PC-9 (cell line): Measurements from ENCODE around the gene NFIX. TPM values are rescaled to one million over a fixed set of nuclear protein-coding genes. Genes with fewer than 3 reads are reported as not detected.
A peak's percentile ranks its signal among the peaks of the same experiment; 100 is the strongest.

Source experiments
- BruUV-seq: library from RNA; stranded (reverse); fragments of 400-500 nt; replicated peaks from 2 replicates; lab custom pipeline; 2021; lab: Mats Ljungman, UMichigan
- CTCF ChIA-PET: fragments of 300-600 bp; sonication (Branson Sonifier 250); formaldehyde crosslinking; loops from one replicate; lab custom pipeline; 2022; ENCODE audit warnings: antibody characterized with exemption; lab: Charles Lee
- POLR2A ChIA-PET: fragments of 300-600 bp; sonication (Branson Sonifier 250); formaldehyde crosslinking; loops from one replicate; lab custom pipeline; 2022; ENCODE audit warnings: antibody characterized with exemption; ENCODE audit not compliant: unreplicated experiment; lab: Charles Lee
- DNase-seq, 2 experiments: peaks; one replicate each; pipeline versions ENCODE4 v3.0.0 to v3.0.0-alpha.2; 2015 to 2022; ENCODE audit warnings: mixed read lengths in 1 of 2
- H2AFZ ChIP-seq: fragments of 200-600 bp; sonication (generic); 2 replicates; pipeline ENCODE4 v1.8.1; 2017; ENCODE audit warnings: antibody characterized with exemption
- H3F3A ChIP-seq: fragments of 200-600 bp; sonication (generic); 2 replicates; pipeline ENCODE4 v1.8.1; 2017; ENCODE audit warnings: antibody characterized with exemption, mild to moderate bottlenecking, low read depth; ENCODE audit not compliant: insufficient read depth
- H3K27ac ChIP-seq: fragments of 200-600 bp; sonication (generic); 2 replicates; pipeline ENCODE4 v1.6.1; 2016; ENCODE audit warnings: mixed run types
- H3K27me3 ChIP-seq: fragments of 200-600 bp; sonication (generic); 2 replicates; pipeline ENCODE4 v1.6.1; 2016; ENCODE audit warnings: low read depth, mixed run types; ENCODE audit not compliant: insufficient read depth
- H3K36me3 ChIP-seq: fragments of 200-600 bp; sonication (generic); 2 replicates; pipeline ENCODE4 v1.6.1; 2016; ENCODE audit warnings: low read depth, mixed run types
- H3K4me1 ChIP-seq: fragments of 200-600 bp; sonication (generic); replicated peaks from 2 replicates; pipeline ENCODE4 v1.6.1; 2016; ENCODE audit warnings: mixed run types; ENCODE audit not compliant: insufficient read depth
- H3K4me2 ChIP-seq: fragments of 200-600 bp; sonication (generic); 2 replicates; pipeline ENCODE4 v1.6.1; 2017; ENCODE audit warnings: mixed run types
- H3K4me3 ChIP-seq: fragments of 200-600 bp; sonication (generic); 2 replicates; pipeline ENCODE4 v1.6.1; 2016; ENCODE audit warnings: mixed run types
- H3K79me2 ChIP-seq: fragments of 200-600 bp; sonication (generic); 2 replicates; pipeline ENCODE4 v1.6.1; 2017; ENCODE audit warnings: low read depth, mixed run types
- H3K9me2 ChIP-seq: fragments of 200-600 bp; sonication (generic); 2 replicates; pipeline ENCODE4 v1.8.1; 2017; ENCODE audit warnings: mild to moderate bottlenecking; ENCODE audit not compliant: insufficient read depth
- H3K9me3 ChIP-seq: fragments of 200-600 bp; sonication (generic); 2 replicates; pipeline ENCODE4 v1.8.1; 2016; ENCODE audit warnings: low read depth; ENCODE audit not compliant: insufficient read depth
- H4K20me1 ChIP-seq: fragments of 200-600 bp; sonication (generic); 2 replicates; pipeline ENCODE4 v1.8.1; 2017; ENCODE audit not compliant: insufficient read depth
- CTCF ChIP-seq: fragments of 200-600 bp; sonication (generic); conservative IDR thresholded peaks from 2 replicates; pipeline ENCODE4 v1.6.1; 2017; ENCODE audit warnings: mixed run types, antibody characterized with exemption, mild to moderate bottlenecking, moderate library complexity
- EZH2 ChIP-seq: fragments of 200-600 bp; sonication (generic); IDR thresholded peaks from 2 replicates; pipeline ENCODE4 v1.8.0; 2017; ENCODE audit warnings: antibody characterized with exemption, low read depth
- intact Hi-C: fragments of 100-400 bp; cut with micrococcal nuclease; formaldehyde crosslinking; loops from one replicate; pipeline ENCODE4 v1.10.0; 2022; ENCODE audit not compliant: unreplicated experiment
- total RNA-seq: library from RNA; stranded (reverse); gene quantifications from 2 replicates; pipeline ENCODE4 v1.2.3, GENCODE V29; 2021

NFIX gene
- total RNA-seq, 1 experiment from 2014 or later = 24.2 TPM

- H3K27ac ChIP-seq = no peak overlapping the region
- no peak overlapping the region for H2AFZ ChIP-seq
- intact Hi-C loops = no loop called here
- H3K9me3 ChIP-seq = no peaks in the 10 kb centered on the region
- peak; percentile 38 to 48 for DNase-seq
- H3K36me3 ChIP-seq = peaks cover 17% of the 10 kb centered on the region
- peaks cover 37% of the 10 kb centered on the region for H3K79me2 ChIP-seq
- POLR2A ChIA-PET = interaction anchor here (0.6 to 0.8 kb wide), 3 partner anchors 29 to 906 kb away, joined by 5 to 11 read pairs (median 8); partner anchors contain the start of genes GCDH and NACC1
- BruUV-seq = no TSS peak
- no peaks in the 10 kb centered on the region for H4K20me1 ChIP-seq
- TF ChIP-seq CTCF (no peak), EZH2 (no peak)
- H3K9me2 ChIP-seq = no peaks in the 10 kb centered on the region
- CTCF ChIA-PET = interaction anchor here (0.6 kb wide), 1 partner anchor 127 kb away, joined by 3 read pairs; no protein-coding TSS in a partner anchor
- H3K4me2 ChIP-seq = peak overlapping the region; percentile 16; the same call in 1 of the 2 replicates
- no peaks in the 10 kb centered on the region for H3K27me3 ChIP-seq
- H3K4me3 ChIP-seq = no peak overlapping the region
- H3K4me1 ChIP-seq = peaks cover 47% of the 10 kb centered on the region
- H3F3A ChIP-seq = peaks cover 51% of the 10 kb centered on the region
These were observed 151.7 kb downstream of the NFIX start for GRCh38 chr19:13146763-13147563.

Other genes with a start within 250 kb of the NFIX start
- not detected in 2 replicates for gene BEST2, start 243.7 kb upstream of the NFIX start, total RNA-seq
- 109 and 127 TPM in 2 replicates for gene HOOK2, start 219.9 kb upstream of the NFIX start, total RNA-seq
- 70.7 and 87.0 TPM in 2 replicates for gene JUNB, start 204.0 kb upstream of the NFIX start, total RNA-seq
- gene PRDX2, start 193.7 kb upstream of the NFIX start, total RNA-seq = 268 and 271 TPM in 2 replicates
- 28.8 and 30.0 TPM in 2 replicates for gene THSD8, start 193.4 kb upstream of the NFIX start, total RNA-seq
- 38.6 and 60.4 TPM in 2 replicates for gene RNASEH2A, start 188.9 kb upstream of the NFIX start, total RNA-seq
- gene RTBDN, start 160.9 kb upstream of the NFIX start, total RNA-seq = 0.78 and 1.0 TPM in 2 replicates
- gene MAST1, start 157.0 kb upstream of the NFIX start, total RNA-seq = 11.4 and 11.9 TPM in 2 replicates
- gene DNASE2, start 114.0 kb upstream of the NFIX start, total RNA-seq = 68.4 and 81.0 TPM in 2 replicates
- gene KLF1, start 108.3 kb upstream of the NFIX start, total RNA-seq = 0.22 and 0.25 TPM in 2 replicates
- 23.2 and 27.8 TPM in 2 replicates for gene GCDH, start 104.3 kb upstream of the NFIX start, total RNA-seq
- 2.1 and 2.6 TPM in 2 replicates for gene SYCE2, start 76.2 kb upstream of the NFIX start, total RNA-seq
- 53.7 and 76.5 TPM in 2 replicates for gene FARSA, start 61.8 kb upstream of the NFIX start, total RNA-seq
- gene CALR, start 56.9 kb upstream of the NFIX start, total RNA-seq = 606 and 727 TPM in 2 replicates
- 186 and 187 TPM in 2 replicates for gene RAD23A, start 49.6 kb upstream of the NFIX start, total RNA-seq
- 29.1 and 32.5 TPM in 2 replicates for gene GADD45GIP1, start 38.3 kb upstream of the NFIX start, total RNA-seq
- gene DAND5, start 25.9 kb upstream of the NFIX start, total RNA-seq = 0.20 and 0.28 TPM in 2 replicates
- 0.24 TPM in 1 of 2 replicates, not detected in the other for gene LYL1, start 107.4 kb downstream of the NFIX start, total RNA-seq
- 44.1 and 51.1 TPM in 2 replicates for gene TRMT1, start 121.3 kb downstream of the NFIX start, total RNA-seq
- gene NACC1, start 122.8 kb downstream of the NFIX start, total RNA-seq = 101 and 133 TPM in 2 replicates
- gene STX10, start 154.9 kb downstream of the NFIX start, total RNA-seq = 86.2 and 89.6 TPM in 2 replicates
- 72.7 and 95.5 TPM in 2 replicates for gene IER2, start 154.9 kb downstream of the NFIX start, total RNA-seq